IMR-90 (cell line): ENCODE results near the gene FAM78A. TPM values are rescaled to one million over a fixed set of nuclear protein-coding genes. Genes with fewer than 3 reads are reported as not detected.

ENCODE experiments used
- ATAC-seq: fragments of 200-7000 bp; cut with Tn5 transposase; 2 replicates; pipeline ENCODE4 v1.9.1; 2020; ENCODE audit warnings: low read depth, mild to moderate bottlenecking, moderate library complexity
- BruUV-seq: library from RNA; stranded (reverse); fragments of 400-500 nt; replicated peaks from 2 replicates; lab custom pipeline; 2021; lab: Mats Ljungman, UMichigan
- CTCF ChIA-PET: fragments of 300-600 bp; formaldehyde crosslinking; extraction: SDS; loops from one replicate; lab custom pipeline; 2021; ENCODE audit warnings: antibody characterized with exemption; lab: Yijun Ruan, JAX
- POLR2A ChIA-PET: fragments of 300-600 bp; sonication (Branson Sonifier 250); formaldehyde crosslinking; loops from one replicate; lab custom pipeline; 2022; ENCODE audit warnings: antibody characterized with exemption; ENCODE audit not compliant: unreplicated experiment; lab: Charles Lee
- DNase-seq: peaks from one replicate; pipeline ENCODE4 v3.0.0; 2013
- H2AFZ ChIP-seq: replicated peaks from 2 replicates; pipeline ENCODE3; 2013; ENCODE audit warnings: low read length, mild to moderate bottlenecking; ENCODE audit not compliant: poor library complexity
- H2AK5ac ChIP-seq: 2 replicates; pipeline ENCODE4 v1.6.1; 2013; ENCODE audit warnings: low read depth, low read length, inconsistent platforms
- H2AK9ac ChIP-seq: replicated peaks from 2 replicates; pipeline ENCODE3; 2013; ENCODE audit warnings: mild to moderate bottlenecking, low read depth, low read length, moderate library complexity; ENCODE audit not compliant: poor library complexity
- H2BK120ac ChIP-seq: 2 replicates; pipeline ENCODE4 v1.6.1; 2013; ENCODE audit warnings: low read depth, low read length, inconsistent platforms
- H2BK15ac ChIP-seq: 3 replicates; pipeline ENCODE4 v1.6.1; 2013; ENCODE audit warnings: low read depth, low read length, inconsistent platforms
- H2BK20ac ChIP-seq: 2 replicates; pipeline ENCODE4 v1.6.1; 2013; ENCODE audit warnings: low read depth, mild to moderate bottlenecking, inconsistent platforms, low read length, moderate library complexity
- H2BK5ac ChIP-seq: 2 replicates; pipeline ENCODE4 v1.6.1; 2013; ENCODE audit warnings: mild to moderate bottlenecking, low read depth, low read length, inconsistent platforms; ENCODE audit not compliant: poor library complexity, severe bottlenecking
- H3K14ac ChIP-seq: replicated peaks from 2 replicates; pipeline ENCODE4 v1.6.1; 2013; ENCODE audit warnings: low read depth, low read length, inconsistent platforms
- H3K18ac ChIP-seq: 2 replicates; pipeline ENCODE4 v1.6.1; 2013; ENCODE audit warnings: low read depth, low read length, control low read depth
- H3K23ac ChIP-seq: 2 replicates; pipeline ENCODE4 v1.6.1; 2013; ENCODE audit warnings: low read depth, low read length, inconsistent platforms
- H3K27ac ChIP-seq: 2 replicates; pipeline ENCODE4 v1.5.1; 2013; ENCODE audit warnings: mild to moderate bottlenecking, control low read depth, low read length; ENCODE audit not compliant: insufficient read depth
- H3K27me3 ChIP-seq: 2 replicates; pipeline ENCODE4 v1.6.1; 2013; ENCODE audit warnings: low read length; ENCODE audit not compliant: control insufficient read depth, insufficient read depth
- H3K36me3 ChIP-seq: 2 replicates; pipeline ENCODE4 v1.6.1; 2013; ENCODE audit warnings: low read length, mixed read lengths; ENCODE audit not compliant: control insufficient read depth, insufficient read depth
- H3K4ac ChIP-seq: 2 replicates; pipeline ENCODE4 v1.6.1; 2013; ENCODE audit warnings: low read depth, low read length, inconsistent platforms
- H3K4me1 ChIP-seq: 2 replicates; pipeline ENCODE4 v1.6.1; 2013; ENCODE audit warnings: low read length, mixed read lengths; ENCODE audit not compliant: control insufficient read depth, insufficient read depth
- H3K4me2 ChIP-seq: 2 replicates; pipeline ENCODE4 v1.6.1; 2013; ENCODE audit warnings: low read depth, mild to moderate bottlenecking, control low read depth, low read length, moderate library complexity
- H3K4me3 ChIP-seq: 2 replicates; pipeline ENCODE4 v1.5.1; 2013; ENCODE audit warnings: low read depth, mild to moderate bottlenecking, control low read depth, low read length, moderate library complexity; ENCODE audit not compliant: insufficient read depth
- H3K56ac ChIP-seq: 2 replicates; pipeline ENCODE4 v1.6.1; 2013; ENCODE audit warnings: low read length, inconsistent platforms; ENCODE audit not compliant: insufficient read depth; ENCODE audit errors: extremely low read depth
- H3K79me1 ChIP-seq, 2 experiments: 2 replicates each; pipeline ENCODE4 v1.6.1; 2013; ENCODE audit warnings: low read length in 2 of 2, inconsistent platforms in 1 of 2, low read depth in 1 of 2
- H3K9ac ChIP-seq: 2 replicates; pipeline ENCODE4 v1.6.1; 2013; ENCODE audit warnings: low read depth, low read length, control low read depth
- H3K9me1 ChIP-seq: 2 replicates; pipeline ENCODE4 v1.6.1; 2013; ENCODE audit warnings: low read length, inconsistent platforms; ENCODE audit not compliant: insufficient read depth
- H3K9me3 ChIP-seq: 2 replicates; pipeline ENCODE4 v1.6.1; 2013; ENCODE audit warnings: low read length; ENCODE audit not compliant: control insufficient read depth, insufficient read depth
- H4K20me1 ChIP-seq: 2 replicates; pipeline ENCODE4 v1.6.1; 2013; ENCODE audit warnings: low read length, inconsistent platforms; ENCODE audit not compliant: insufficient read depth
- H4K5ac ChIP-seq: 2 replicates; pipeline ENCODE4 v1.6.1; 2013; ENCODE audit warnings: mild to moderate bottlenecking, low read depth, low read length, control low read depth
- H4K8ac ChIP-seq, 2 experiments: 2 replicates each; pipeline ENCODE4 v1.6.1; 2013; ENCODE audit warnings: low read depth in 2 of 2, low read length in 2 of 2, control low read depth in 1 of 2, inconsistent platforms in 1 of 2
- H4K91ac ChIP-seq: 2 replicates; pipeline ENCODE4 v1.6.1; 2013; ENCODE audit warnings: low read depth, low read length, inconsistent platforms; ENCODE audit not compliant: insufficient read depth
- BHLHE40 ChIP-seq: fragments of 150-350 bp; IDR thresholded peaks from 2 replicates; pipeline ENCODE4 v1.6.1; 2016; ENCODE audit warnings: mild to moderate bottlenecking, low read depth, low read length
- CEBPB ChIP-seq: IDR thresholded peaks from 2 replicates; pipeline ENCODE4 v1.6.1; 2012; ENCODE audit warnings: low read depth, low read length, improper control_type of control experiment
- MAFK ChIP-seq: IDR thresholded peaks from 2 replicates; pipeline ENCODE4 v1.6.1; 2012; ENCODE audit warnings: low read depth, low read length, improper control_type of control experiment
- MXI1 ChIP-seq: IDR thresholded peaks from 2 replicates; pipeline ENCODE4 v1.6.1; 2012; ENCODE audit warnings: low read depth, mild to moderate bottlenecking, low read length, moderate library complexity, borderline replicate concordance
- POLR2A ChIP-seq: IDR thresholded peaks from 2 replicates; pipeline ENCODE4 v1.6.1; 2012; ENCODE audit warnings: mild to moderate bottlenecking, low read depth, low read length
- RCOR1 ChIP-seq: IDR thresholded peaks from 2 replicates; pipeline ENCODE4 v1.6.1; 2012; ENCODE audit warnings: mild to moderate bottlenecking, low read length, improper control_type of control experiment; ENCODE audit not compliant: insufficient replicate concordance
- SMC3 ChIP-seq: fragments of 150-350 bp; IDR thresholded peaks from 2 replicates; pipeline ENCODE4 v1.6.1; 2016; ENCODE audit warnings: low read depth, mild to moderate bottlenecking, antibody characterized with exemption, low read length, moderate library complexity
- WGBS, 2 experiments: methylation state at CpG; one replicate each; pipeline versions ENCODE4 v1.1.5 to v1.1.7; 2013; ENCODE audit warnings: missing lambda C conversion rate in 2 of 2; ENCODE audit not compliant: insufficient read length in 1 of 2; ENCODE audit errors: extremely low coverage in 2 of 2; 5-methylcytosine and 5-hydroxymethylcytosine counted together
- dilution Hi-C: fragments of 300-500 bp; cut with HindIII; formaldehyde crosslinking; loops from one replicate; pipeline ENCODE4 v1.14.3; 2018; ENCODE audit warnings: low sequenced_read_pairs; ENCODE audit not compliant: unreplicated experiment
- in situ Hi-C: fragments of 300-500 bp; cut with MboI; formaldehyde crosslinking; loops from 3 replicates; pipeline ENCODE4 v1.14.3; 2019; ENCODE audit warnings: low sequenced_read_pairs, inconsistent platforms, mixed read lengths
- intact Hi-C: fragments of 100-400 bp; cut with micrococcal nuclease; formaldehyde crosslinking; loops from 2 replicates; pipeline ENCODE4 v1.10.0; 2022
- polyA plus RNA-seq, 3 experiments: library from polyadenylated mRNA; depleted of rRNA; stranded (reverse); fragments of >200 nt; gene quantifications; 2 replicates each; pipeline ENCODE4 v1.2.3, GENCODE V29; 2012; ENCODE audit warnings: low replicate concordance in 1 of 3
- total RNA-seq: library from RNA; depleted of rRNA; stranded (reverse); fragments of >200 nt; gene quantifications from 2 replicates; pipeline ENCODE4 v1.2.3, GENCODE V29; 2012
- TF ChIP-seq, protein P1 (sequence below): fragments of 150-350 bp; IDR thresholded peaks from 2 replicates; pipeline ENCODE4 v1.6.1; 2016; ENCODE audit warnings: low read depth, mild to moderate bottlenecking, low read length, moderate library complexity, borderline replicate concordance
- TF ChIP-seq, protein P2 (sequence below): conservative IDR thresholded peaks from 2 replicates; pipeline ENCODE4 v1.5.1; 2012; ENCODE audit warnings: mild to moderate bottlenecking, low read depth, low read length, improper control_type of control experiment

FAM78A gene
- total and polyA plus RNA-seq, 2 of the 4 experiments (the other 2 are of a cell fraction): 0.18 to 0.27 TPM

DNA sequence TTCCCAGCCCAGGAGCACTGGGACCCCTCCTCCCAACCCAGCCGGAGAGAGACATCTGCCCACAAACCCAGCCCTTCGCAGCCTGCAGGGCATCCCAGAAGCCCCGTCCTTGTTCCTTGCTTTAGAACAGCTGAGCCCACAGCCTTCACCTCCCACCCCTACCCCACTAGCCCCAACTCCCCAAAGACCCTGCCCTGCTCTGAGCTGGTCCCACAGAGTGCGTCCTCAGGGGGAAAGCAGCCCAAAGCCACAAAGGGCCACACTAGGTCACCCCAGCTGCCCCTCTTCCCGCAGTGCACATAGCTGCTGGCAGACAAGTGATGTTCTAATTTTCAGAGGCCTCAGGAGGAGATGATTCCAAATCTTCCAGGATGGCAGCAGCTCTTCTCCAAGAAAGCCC lies 22.0 kb upstream of the FAM78A start:
- in situ Hi-C loops: no loop called here
- H3K4me2 ChIP-seq: no peak overlapping the region
- H3K79me1 ChIP-seq: no peaks in the 10 kb centered on the region
- no peak overlapping the region for H2AK5ac ChIP-seq
- no TSS peak for BruUV-seq
- H2BK15ac ChIP-seq: no peak overlapping the region
- intact Hi-C loops: no loop called here
- no peak overlapping the region for H2BK20ac ChIP-seq
- ChIA-PET POLR2A (no interaction called here), CTCF (interaction anchor here (0.6 kb wide), 1 partner anchor 9 kb away, joined by 3 read pairs; no protein-coding TSS in a partner anchor)
- TF ChIP-seq, protein P1, sequence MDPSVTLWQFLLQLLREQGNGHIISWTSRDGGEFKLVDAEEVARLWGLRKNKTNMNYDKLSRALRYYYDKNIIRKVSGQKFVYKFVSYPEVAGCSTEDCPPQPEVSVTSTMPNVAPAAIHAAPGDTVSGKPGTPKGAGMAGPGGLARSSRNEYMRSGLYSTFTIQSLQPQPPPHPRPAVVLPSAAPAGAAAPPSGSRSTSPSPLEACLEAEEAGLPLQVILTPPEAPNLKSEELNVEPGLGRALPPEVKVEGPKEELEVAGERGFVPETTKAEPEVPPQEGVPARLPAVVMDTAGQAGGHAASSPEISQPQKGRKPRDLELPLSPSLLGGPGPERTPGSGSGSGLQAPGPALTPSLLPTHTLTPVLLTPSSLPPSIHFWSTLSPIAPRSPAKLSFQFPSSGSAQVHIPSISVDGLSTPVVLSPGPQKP: no peak
- TF ChIP-seq, protein P2, sequence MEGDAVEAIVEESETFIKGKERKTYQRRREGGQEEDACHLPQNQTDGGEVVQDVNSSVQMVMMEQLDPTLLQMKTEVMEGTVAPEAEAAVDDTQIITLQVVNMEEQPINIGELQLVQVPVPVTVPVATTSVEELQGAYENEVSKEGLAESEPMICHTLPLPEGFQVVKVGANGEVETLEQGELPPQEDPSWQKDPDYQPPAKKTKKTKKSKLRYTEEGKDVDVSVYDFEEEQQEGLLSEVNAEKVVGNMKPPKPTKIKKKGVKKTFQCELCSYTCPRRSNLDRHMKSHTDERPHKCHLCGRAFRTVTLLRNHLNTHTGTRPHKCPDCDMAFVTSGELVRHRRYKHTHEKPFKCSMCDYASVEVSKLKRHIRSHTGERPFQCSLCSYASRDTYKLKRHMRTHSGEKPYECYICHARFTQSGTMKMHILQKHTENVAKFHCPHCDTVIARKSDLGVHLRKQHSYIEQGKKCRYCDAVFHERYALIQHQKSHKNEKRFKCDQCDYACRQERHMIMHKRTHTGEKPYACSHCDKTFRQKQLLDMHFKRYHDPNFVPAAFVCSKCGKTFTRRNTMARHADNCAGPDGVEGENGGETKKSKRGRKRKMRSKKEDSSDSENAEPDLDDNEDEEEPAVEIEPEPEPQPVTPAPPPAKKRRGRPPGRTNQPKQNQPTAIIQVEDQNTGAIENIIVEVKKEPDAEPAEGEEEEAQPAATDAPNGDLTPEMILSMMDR: no peak
- TF ChIP-seq POLR2A (no peak), RCOR1 (no peak), BHLHE40 (no peak), SMC3 (no peak), MAFK (no peak), MXI1 (no peak), CEBPB (no peak)
- H3K36me3 ChIP-seq: no peaks in the 10 kb centered on the region
- H2BK5ac ChIP-seq: no peak overlapping the region
- H3K4ac ChIP-seq: no peak overlapping the region
- DNase-seq (no peak), ATAC-seq (0 out of 2 replicates have a peak, but pooled peaks have one; percentile 21)
- dilution Hi-C loops: no loop called here
- H3K56ac ChIP-seq: no peak overlapping the region
- no peaks in the 10 kb centered on the region for H3K9me1 ChIP-seq
- H3K14ac ChIP-seq: no peak overlapping the region
- H3K18ac ChIP-seq: no peak overlapping the region
- no peak overlapping the region for H4K5ac ChIP-seq
- H3K4me3 ChIP-seq: no peak overlapping the region
- no peak overlapping the region for H4K91ac ChIP-seq
- H3K9me3 ChIP-seq: no peaks in the 10 kb centered on the region
- no peaks in the 10 kb centered on the region; the same call in 1 of the 2 replicates for H4K20me1 ChIP-seq
- H2AFZ ChIP-seq: no peak overlapping the region
- H2BK120ac ChIP-seq: no peak overlapping the region
- peaks cover 2% of the 10 kb centered on the region; the same call in 1 of the 2 replicates for H3K27me3 ChIP-seq
- 80% methylated on average over 1 of the region's 5 CpGs; no CpG with 5 or more reads in 1 of the 2 experiments for WGBS, 2 experiments
- no peaks in the 10 kb centered on the region for H3K4me1 ChIP-seq
- no peak overlapping the region for H3K9ac ChIP-seq
- H3K27ac ChIP-seq: no peak overlapping the region
- H4K8ac ChIP-seq: no peak overlapping the region
- no peak overlapping the region for H3K23ac ChIP-seq
- H2AK9ac ChIP-seq: no peak overlapping the region
